Measurements from ENCODE around the gene ECE1. TPM values are rescaled to one million over a fixed set of nuclear protein-coding genes. Genes with fewer than 3 reads are reported as not detected.

Gene ECE1
- total and polyA plus RNA-seq, 9 of the 15 experiments (the other 6 are each of a cell fraction or from before 2014, with no cell fraction given) = 0.56 to 34.8 (median 11.0) TPM

DNA sequence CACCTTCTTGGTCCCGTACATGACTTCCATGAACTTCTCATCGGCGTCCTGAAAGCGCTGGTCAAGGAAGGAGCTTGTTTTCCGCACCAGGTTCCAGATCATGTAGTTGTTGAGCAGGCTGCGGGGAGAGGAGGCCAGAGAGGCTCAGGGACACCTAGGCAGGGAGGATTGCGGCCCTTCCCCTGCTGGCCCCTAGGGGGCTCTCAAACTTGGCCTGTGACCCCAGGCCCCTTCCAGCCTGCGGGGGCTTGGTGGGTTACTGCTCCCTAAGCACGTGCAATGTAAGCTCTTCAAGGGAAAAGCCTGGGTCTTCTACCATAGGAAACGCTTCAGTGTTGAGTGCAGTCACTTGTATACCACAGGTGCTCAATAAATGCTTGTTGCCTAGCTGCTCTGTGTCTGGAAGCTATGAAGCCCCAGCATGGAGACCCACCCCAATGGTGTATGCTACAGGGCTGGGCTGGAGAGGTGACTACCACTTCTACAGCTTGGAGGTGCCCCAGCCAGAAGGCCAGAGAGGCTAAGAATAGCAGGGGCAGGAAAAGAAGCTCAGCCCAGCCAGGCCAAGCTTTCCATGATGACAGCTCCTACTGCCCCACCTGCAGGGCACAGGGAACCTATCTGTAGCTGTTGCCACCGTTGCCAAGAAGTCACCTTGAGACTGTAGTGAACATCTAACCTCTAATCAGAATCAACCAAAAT lies 45.1 kb downstream of the ECE1 start (continued):
- TF ChIP-seq, protein P1, sequence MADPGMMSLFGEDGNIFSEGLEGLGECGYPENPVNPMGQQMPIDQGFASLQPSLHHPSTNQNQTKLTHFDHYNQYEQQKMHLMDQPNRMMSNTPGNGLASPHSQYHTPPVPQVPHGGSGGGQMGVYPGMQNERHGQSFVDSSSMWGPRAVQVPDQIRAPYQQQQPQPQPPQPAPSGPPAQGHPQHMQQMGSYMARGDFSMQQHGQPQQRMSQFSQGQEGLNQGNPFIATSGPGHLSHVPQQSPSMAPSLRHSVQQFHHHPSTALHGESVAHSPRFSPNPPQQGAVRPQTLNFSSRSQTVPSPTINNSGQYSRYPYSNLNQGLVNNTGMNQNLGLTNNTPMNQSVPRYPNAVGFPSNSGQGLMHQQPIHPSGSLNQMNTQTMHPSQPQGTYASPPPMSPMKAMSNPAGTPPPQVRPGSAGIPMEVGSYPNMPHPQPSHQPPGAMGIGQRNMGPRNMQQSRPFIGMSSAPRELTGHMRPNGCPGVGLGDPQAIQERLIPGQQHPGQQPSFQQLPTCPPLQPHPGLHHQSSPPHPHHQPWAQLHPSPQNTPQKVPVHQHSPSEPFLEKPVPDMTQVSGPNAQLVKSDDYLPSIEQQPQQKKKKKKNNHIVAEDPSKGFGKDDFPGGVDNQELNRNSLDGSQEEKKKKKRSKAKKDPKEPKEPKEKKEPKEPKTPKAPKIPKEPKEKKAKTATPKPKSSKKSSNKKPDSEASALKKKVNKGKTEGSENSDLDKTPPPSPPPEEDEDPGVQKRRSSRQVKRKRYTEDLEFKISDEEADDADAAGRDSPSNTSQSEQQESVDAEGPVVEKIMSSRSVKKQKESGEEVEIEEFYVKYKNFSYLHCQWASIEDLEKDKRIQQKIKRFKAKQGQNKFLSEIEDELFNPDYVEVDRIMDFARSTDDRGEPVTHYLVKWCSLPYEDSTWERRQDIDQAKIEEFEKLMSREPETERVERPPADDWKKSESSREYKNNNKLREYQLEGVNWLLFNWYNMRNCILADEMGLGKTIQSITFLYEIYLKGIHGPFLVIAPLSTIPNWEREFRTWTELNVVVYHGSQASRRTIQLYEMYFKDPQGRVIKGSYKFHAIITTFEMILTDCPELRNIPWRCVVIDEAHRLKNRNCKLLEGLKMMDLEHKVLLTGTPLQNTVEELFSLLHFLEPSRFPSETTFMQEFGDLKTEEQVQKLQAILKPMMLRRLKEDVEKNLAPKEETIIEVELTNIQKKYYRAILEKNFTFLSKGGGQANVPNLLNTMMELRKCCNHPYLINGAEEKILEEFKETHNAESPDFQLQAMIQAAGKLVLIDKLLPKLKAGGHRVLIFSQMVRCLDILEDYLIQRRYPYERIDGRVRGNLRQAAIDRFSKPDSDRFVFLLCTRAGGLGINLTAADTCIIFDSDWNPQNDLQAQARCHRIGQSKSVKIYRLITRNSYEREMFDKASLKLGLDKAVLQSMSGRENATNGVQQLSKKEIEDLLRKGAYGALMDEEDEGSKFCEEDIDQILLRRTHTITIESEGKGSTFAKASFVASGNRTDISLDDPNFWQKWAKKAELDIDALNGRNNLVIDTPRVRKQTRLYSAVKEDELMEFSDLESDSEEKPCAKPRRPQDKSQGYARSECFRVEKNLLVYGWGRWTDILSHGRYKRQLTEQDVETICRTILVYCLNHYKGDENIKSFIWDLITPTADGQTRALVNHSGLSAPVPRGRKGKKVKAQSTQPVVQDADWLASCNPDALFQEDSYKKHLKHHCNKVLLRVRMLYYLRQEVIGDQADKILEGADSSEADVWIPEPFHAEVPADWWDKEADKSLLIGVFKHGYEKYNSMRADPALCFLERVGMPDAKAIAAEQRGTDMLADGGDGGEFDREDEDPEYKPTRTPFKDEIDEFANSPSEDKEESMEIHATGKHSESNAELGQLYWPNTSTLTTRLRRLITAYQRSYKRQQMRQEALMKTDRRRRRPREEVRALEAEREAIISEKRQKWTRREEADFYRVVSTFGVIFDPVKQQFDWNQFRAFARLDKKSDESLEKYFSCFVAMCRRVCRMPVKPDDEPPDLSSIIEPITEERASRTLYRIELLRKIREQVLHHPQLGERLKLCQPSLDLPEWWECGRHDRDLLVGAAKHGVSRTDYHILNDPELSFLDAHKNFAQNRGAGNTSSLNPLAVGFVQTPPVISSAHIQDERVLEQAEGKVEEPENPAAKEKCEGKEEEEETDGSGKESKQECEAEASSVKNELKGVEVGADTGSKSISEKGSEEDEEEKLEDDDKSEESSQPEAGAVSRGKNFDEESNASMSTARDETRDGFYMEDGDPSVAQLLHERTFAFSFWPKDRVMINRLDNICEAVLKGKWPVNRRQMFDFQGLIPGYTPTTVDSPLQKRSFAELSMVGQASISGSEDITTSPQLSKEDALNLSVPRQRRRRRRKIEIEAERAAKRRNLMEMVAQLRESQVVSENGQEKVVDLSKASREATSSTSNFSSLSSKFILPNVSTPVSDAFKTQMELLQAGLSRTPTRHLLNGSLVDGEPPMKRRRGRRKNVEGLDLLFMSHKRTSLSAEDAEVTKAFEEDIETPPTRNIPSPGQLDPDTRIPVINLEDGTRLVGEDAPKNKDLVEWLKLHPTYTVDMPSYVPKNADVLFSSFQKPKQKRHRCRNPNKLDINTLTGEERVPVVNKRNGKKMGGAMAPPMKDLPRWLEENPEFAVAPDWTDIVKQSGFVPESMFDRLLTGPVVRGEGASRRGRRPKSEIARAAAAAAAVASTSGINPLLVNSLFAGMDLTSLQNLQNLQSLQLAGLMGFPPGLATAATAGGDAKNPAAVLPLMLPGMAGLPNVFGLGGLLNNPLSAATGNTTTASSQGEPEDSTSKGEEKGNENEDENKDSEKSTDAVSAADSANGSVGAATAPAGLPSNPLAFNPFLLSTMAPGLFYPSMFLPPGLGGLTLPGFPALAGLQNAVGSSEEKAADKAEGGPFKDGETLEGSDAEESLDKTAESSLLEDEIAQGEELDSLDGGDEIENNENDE (IDR thresholded peaks at IDR 0.05; ENCODE audit: low read depth, low read length) = no peak
- TF ChIP-seq RAD21 (CRISPR knock-in tag; conservative IDR thresholded peaks at IDR 0.05 in 1 of 2, IDR thresholded peaks at IDR 0.05 in 1 of 2) (peak in 1 of 2 experiments; percentile 39; a peak in 2 of 4 replicates), ADNP (tag; IDR thresholded peaks at IDR 0.05) (0 out of 2 replicates have a peak, but pooled peaks have one; percentile 38)
- TF ChIP-seq, protein P2, sequence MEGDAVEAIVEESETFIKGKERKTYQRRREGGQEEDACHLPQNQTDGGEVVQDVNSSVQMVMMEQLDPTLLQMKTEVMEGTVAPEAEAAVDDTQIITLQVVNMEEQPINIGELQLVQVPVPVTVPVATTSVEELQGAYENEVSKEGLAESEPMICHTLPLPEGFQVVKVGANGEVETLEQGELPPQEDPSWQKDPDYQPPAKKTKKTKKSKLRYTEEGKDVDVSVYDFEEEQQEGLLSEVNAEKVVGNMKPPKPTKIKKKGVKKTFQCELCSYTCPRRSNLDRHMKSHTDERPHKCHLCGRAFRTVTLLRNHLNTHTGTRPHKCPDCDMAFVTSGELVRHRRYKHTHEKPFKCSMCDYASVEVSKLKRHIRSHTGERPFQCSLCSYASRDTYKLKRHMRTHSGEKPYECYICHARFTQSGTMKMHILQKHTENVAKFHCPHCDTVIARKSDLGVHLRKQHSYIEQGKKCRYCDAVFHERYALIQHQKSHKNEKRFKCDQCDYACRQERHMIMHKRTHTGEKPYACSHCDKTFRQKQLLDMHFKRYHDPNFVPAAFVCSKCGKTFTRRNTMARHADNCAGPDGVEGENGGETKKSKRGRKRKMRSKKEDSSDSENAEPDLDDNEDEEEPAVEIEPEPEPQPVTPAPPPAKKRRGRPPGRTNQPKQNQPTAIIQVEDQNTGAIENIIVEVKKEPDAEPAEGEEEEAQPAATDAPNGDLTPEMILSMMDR (IDR thresholded peaks at IDR 0.05 in 2 of 3, conservative IDR thresholded peaks at IDR 0.05 in 1 of 3; ENCODE audit: insufficient read depth in 2 of 3, low read depth in 1 of 3, low read length in 3 of 3) = peak; percentile 55 to 81 (median 66)
